Measurements from ENCODE around the gene UNC79.
A peak's percentile ranks its signal among the peaks of the same experiment; 100 is the strongest.

Gene UNC79

DNA sequence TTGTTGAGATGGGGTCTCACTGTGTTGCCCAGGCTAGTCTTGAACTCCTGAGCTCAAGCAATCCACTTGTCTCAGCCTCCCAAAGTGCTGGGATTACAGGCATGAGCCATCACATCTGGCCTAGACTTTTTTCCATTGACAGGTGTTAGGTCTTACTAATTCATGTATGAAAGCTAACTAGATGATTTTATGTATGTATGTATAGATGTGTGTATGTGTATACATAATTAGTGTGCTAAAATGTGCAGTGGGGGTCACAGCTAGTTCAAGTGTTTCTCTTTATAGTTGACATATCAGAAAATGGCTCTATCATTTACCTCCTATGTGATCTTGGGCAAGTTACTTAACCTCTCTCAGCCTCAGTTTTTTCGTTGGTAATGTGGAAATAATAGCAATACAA lies 23.5 kb downstream of the UNC79 start:
- TF ChIP-seq CTCF (IDR thresholded peaks at IDR 0.05; ENCODE audit: low read depth, low read length): no peak
- no peaks in the 10 kb centered on the region for H3K9me3 ChIP-seq (ENCODE audit: severe bottlenecking)
- H3K36me3 ChIP-seq: no peaks in the 10 kb centered on the region
- no peaks in the 10 kb centered on the region for H3K27me3 ChIP-seq (ENCODE audit: insufficient read depth, low read depth, severe bottlenecking)
- DNase-seq: no peak
- H3K27ac ChIP-seq: no peak overlapping the region
- H3K4me3 ChIP-seq (ENCODE audit: low read depth, low read length): no peak overlapping the region

GRCh38 chr14:93456356-93456755 lies 25.6 kb downstream of the UNC79 start:
- Histone ChIP-seq H3K4me3 (ENCODE audit: low read depth, low read length) (no peak overlapping the region), H3K27ac (no peak overlapping the region), H3K27me3 (ENCODE audit: insufficient read depth, low read depth, severe bottlenecking) (no peaks in the 10 kb centered on the region), H3K9me3 (ENCODE audit: severe bottlenecking) (no peaks in the 10 kb centered on the region), H3K36me3 (no peaks in the 10 kb centered on the region)
- DNase-seq: no peak
- TF ChIP-seq CTCF (IDR thresholded peaks at IDR 0.05; ENCODE audit: low read depth, low read length): no peak

- Histone ChIP-seq H3K9me3 (ENCODE audit: severe bottlenecking) (no peaks in the 10 kb centered on the region), H3K4me3 (ENCODE audit: low read depth, low read length) (no peak overlapping the region), H3K27me3 (ENCODE audit: insufficient read depth, low read depth, severe bottlenecking) (no peaks in the 10 kb centered on the region), H3K36me3 (no peaks in the 10 kb centered on the region), H3K27ac (no peak overlapping the region)
- no peak for TF ChIP-seq CTCF (IDR thresholded peaks at IDR 0.05; ENCODE audit: low read depth, low read length)
- DNase-seq: no peak
These were observed 27.5 kb downstream of the UNC79 start for GRCh38 chr14:93458234-93458633.

GRCh38 chr14:93462479-93462878 lies 31.7 kb downstream of the UNC79 start:
- Histone ChIP-seq H3K27me3 (ENCODE audit: insufficient read depth, low read depth, severe bottlenecking) (no peaks in the 10 kb centered on the region), H3K27ac (no peak overlapping the region), H3K9me3 (ENCODE audit: severe bottlenecking) (no peaks in the 10 kb centered on the region), H3K4me3 (ENCODE audit: low read depth, low read length) (no peak overlapping the region), H3K36me3 (no peaks in the 10 kb centered on the region)
- TF ChIP-seq CTCF (IDR thresholded peaks at IDR 0.05; ENCODE audit: low read depth, low read length): no peak
- peak; percentile 66 for DNase-seq

DNA sequence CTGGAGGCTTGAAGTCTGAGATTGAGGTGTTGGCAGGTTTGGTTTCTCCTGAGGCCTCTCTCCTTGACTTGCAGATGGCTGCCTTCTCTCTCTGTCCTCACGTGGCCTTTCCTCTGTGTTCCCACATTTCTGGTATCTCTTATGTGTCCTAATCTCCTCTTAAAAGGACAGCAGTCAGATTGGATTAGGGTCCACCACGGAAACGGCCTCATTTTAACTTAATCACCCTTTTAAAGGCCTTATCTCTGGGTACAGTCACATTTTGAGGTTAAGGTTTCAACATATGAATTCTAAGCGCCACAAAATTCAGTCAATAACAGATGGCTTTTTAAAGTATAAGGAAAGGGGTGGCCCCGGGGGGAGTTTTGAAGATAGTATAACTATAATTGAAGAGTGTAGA lies 33.5 kb downstream of the UNC79 start:
- H3K27ac ChIP-seq: peak overlapping the region; percentile 66
- H3K9me3 ChIP-seq (ENCODE audit: severe bottlenecking): no peaks in the 10 kb centered on the region
- TF ChIP-seq CTCF (IDR thresholded peaks at IDR 0.05; ENCODE audit: low read depth, low read length): no peak
- no peak overlapping the region for H3K4me3 ChIP-seq (ENCODE audit: low read depth, low read length)
- H3K27me3 ChIP-seq (ENCODE audit: insufficient read depth, low read depth, severe bottlenecking): no peaks in the 10 kb centered on the region
- DNase-seq: peak; percentile 83
- H3K36me3 ChIP-seq: no peaks in the 10 kb centered on the region

DNA sequence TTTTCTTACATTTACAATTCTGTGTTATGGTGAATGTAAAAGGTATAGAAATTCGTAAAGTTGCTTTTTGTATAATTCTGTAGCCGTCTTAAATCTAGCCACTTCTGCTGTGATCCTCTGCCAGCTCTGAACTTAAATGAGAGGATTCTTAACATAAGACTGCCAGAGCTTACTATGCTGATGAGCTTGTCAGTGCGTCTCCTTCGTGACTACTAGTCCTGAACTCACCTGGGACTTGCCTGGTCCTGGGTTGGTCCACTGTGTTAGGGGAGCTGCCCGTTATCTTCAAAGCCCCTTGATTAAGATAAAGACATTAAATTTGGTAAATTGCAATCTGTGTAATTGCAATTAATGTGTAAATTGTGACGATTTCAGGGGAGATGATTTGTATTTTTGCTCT lies 44.7 kb downstream of the UNC79 start:
- no peak for DNase-seq
- no peak for TF ChIP-seq CTCF (IDR thresholded peaks at IDR 0.05; ENCODE audit: low read depth, low read length)
- H3K27ac ChIP-seq: no peak overlapping the region
- H3K36me3 ChIP-seq: peaks cover 5% of the 10 kb centered on the region; the same call in 1 of the 2 replicates
- H3K9me3 ChIP-seq (ENCODE audit: severe bottlenecking): no peaks in the 10 kb centered on the region
- H3K27me3 ChIP-seq (ENCODE audit: insufficient read depth, low read depth, severe bottlenecking): no peaks in the 10 kb centered on the region
- H3K4me3 ChIP-seq (ENCODE audit: low read depth, low read length): no peak overlapping the region
